B cell (primary cell): ENCODE measurements around the gene FLVCR1.

ENCODE experiments used
- EZH2 ChIP-seq: IDR thresholded peaks from 2 replicates; pipeline ENCODE4 v1.6.1; 2012; ENCODE audit warnings: borderline replicate concordance, low read depth, mild to moderate bottlenecking, moderate library complexity, low read length; ENCODE audit not compliant: insufficient read depth, poor library complexity, severe bottlenecking
- TF ChIP-seq, protein P1 (sequence below): fragments of 200-600 bp; IDR thresholded peaks from one replicate; pipeline ENCODE4 v1.8.0; 2022; ENCODE audit warnings: antibody characterized with exemption, mild to moderate bottlenecking

- TF ChIP-seq, protein P1, sequence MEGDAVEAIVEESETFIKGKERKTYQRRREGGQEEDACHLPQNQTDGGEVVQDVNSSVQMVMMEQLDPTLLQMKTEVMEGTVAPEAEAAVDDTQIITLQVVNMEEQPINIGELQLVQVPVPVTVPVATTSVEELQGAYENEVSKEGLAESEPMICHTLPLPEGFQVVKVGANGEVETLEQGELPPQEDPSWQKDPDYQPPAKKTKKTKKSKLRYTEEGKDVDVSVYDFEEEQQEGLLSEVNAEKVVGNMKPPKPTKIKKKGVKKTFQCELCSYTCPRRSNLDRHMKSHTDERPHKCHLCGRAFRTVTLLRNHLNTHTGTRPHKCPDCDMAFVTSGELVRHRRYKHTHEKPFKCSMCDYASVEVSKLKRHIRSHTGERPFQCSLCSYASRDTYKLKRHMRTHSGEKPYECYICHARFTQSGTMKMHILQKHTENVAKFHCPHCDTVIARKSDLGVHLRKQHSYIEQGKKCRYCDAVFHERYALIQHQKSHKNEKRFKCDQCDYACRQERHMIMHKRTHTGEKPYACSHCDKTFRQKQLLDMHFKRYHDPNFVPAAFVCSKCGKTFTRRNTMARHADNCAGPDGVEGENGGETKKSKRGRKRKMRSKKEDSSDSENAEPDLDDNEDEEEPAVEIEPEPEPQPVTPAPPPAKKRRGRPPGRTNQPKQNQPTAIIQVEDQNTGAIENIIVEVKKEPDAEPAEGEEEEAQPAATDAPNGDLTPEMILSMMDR = no peak
- no peak for TF ChIP-seq EZH2
Observed at GRCh38 chr1:212909652-212910063, 51.6 kb downstream of the FLVCR1 start.
